Stimulated activated naive CD4-positive, alpha-beta T cell treated with Interleukin-2 at 50 U/mL for 16 hours (primary cell): Measurements from ENCODE around the gene PIWIL1.

Experiments
- DNase-seq: peaks from one replicate; lab custom pipeline; 2025; lab: John Stamatoyannopoulos, UW

PIWIL1 gene

GRCh38 chr12:130374083-130374482 lies 36.4 kb downstream of the PIWIL1 start:
- no peak for DNase-seq

- no peak for DNase-seq
Observed at GRCh38 chr12:130375296-130376287, 37.9 kb downstream of the PIWIL1 start.

- no peak for DNase-seq
Observed at GRCh38 chr12:130382818-130383217, 45.1 kb downstream of the PIWIL1 start.

- DNase-seq = no peak
Observed at GRCh38 chr12:130384234-130384633, 46.5 kb downstream of the PIWIL1 start.

- DNase-seq = no peak
Observed at GRCh38 chr12:130385193-130385592, 47.5 kb downstream of the PIWIL1 start.

GRCh38 chr12:130391186-130391585 lies 53.5 kb downstream of the PIWIL1 start:
- no peak for DNase-seq

GRCh38 chr12:130394906-130395305 lies 57.2 kb downstream of the PIWIL1 start:
- DNase-seq = no peak

- no peak for DNase-seq
Observed at GRCh38 chr12:130396667-130397066, 59.0 kb downstream of the PIWIL1 start.

GRCh38 chr12:130398100-130398848 lies 60.6 kb downstream of the PIWIL1 start:
- DNase-seq = no peak

GRCh38 chr12:130401703-130402102 lies 64.0 kb downstream of the PIWIL1 start:
- no peak for DNase-seq

GRCh38 chr12:130405332-130405731 lies 67.6 kb downstream of the PIWIL1 start:
- DNase-seq = no peak

GRCh38 chr12:130412384-130412783 lies 74.7 kb downstream of the PIWIL1 start:
- DNase-seq = no peak

- no peak for DNase-seq
Observed at GRCh38 chr12:130413909-130414308, 76.2 kb downstream of the PIWIL1 start.

GRCh38 chr12:130414381-130414780 lies 76.7 kb downstream of the PIWIL1 start:
- no peak for DNase-seq

- DNase-seq = no peak
Observed at GRCh38 chr12:130418251-130418650, 80.6 kb downstream of the PIWIL1 start.

- no peak for DNase-seq
Observed at GRCh38 chr12:130419116-130419515, 81.4 kb downstream of the PIWIL1 start.

- no peak for DNase-seq
Observed at GRCh38 chr12:130420071-130420470, 82.4 kb downstream of the PIWIL1 start.

GRCh38 chr12:130421896-130422295 lies 84.2 kb downstream of the PIWIL1 start:
- no peak for DNase-seq
